Stimulated activated CD4-positive, alpha-beta T cell treated with anti-CD3 and anti-CD28 coated beads, Interleukin-4, amount 100 ng/mL, for 4 hours (primary cell): ENCODE results near the gene RCAN2.

ENCODE experiments used
- DNase-seq, 2 experiments: peaks; one replicate each; pipeline ENCODE4 v3.0.0-alpha.2; 2020

The RCAN2 gene

GRCh38 chr6:46329568-46329967 is 161.7 kb downstream of the RCAN2 start:
- DNase-seq = no peak

- DNase-seq = no peak
Measured at GRCh38 chr6:46327779-46328178, 163.5 kb downstream of the RCAN2 start.

GRCh38 chr6:46325561-46326530 is 165.4 kb downstream of the RCAN2 start:
- no peak for DNase-seq

- DNase-seq = no peak
Measured at GRCh38 chr6:46324706-46325105, 166.5 kb downstream of the RCAN2 start.

GRCh38 chr6:46323966-46324622 is 167.2 kb downstream of the RCAN2 start:
- DNase-seq = no peak

- DNase-seq = no peak
Measured at GRCh38 chr6:46323312-46323965, 167.8 kb downstream of the RCAN2 start.

GRCh38 chr6:46320505-46320904 is 170.7 kb downstream of the RCAN2 start:
- no peak for DNase-seq

- no peak for DNase-seq
Measured at GRCh38 chr6:46315589-46315988, 175.7 kb downstream of the RCAN2 start.

GRCh38 chr6:46312654-46313053 is 178.6 kb downstream of the RCAN2 start:
- DNase-seq = no peak

- DNase-seq = no peak
Measured at GRCh38 chr6:46310196-46310595, 181.1 kb downstream of the RCAN2 start.

GRCh38 chr6:46306431-46306830 is 184.8 kb downstream of the RCAN2 start:
- DNase-seq = no peak

GRCh38 chr6:46305833-46306232 is 185.4 kb downstream of the RCAN2 start:
- DNase-seq = no peak

- no peak for DNase-seq
Measured at GRCh38 chr6:46305236-46305635, 186.0 kb downstream of the RCAN2 start.

GRCh38 chr6:46302816-46303215 is 188.4 kb downstream of the RCAN2 start:
- DNase-seq = no peak

GRCh38 chr6:46302176-46302575 is 189.1 kb downstream of the RCAN2 start:
- no peak for DNase-seq

- no peak for DNase-seq
Measured at GRCh38 chr6:46299253-46299652, 192.0 kb downstream of the RCAN2 start.

GRCh38 chr6:46296586-46296985 is 194.7 kb downstream of the RCAN2 start:
- DNase-seq = no peak

GRCh38 chr6:46293641-46294316 is 197.5 kb downstream of the RCAN2 start:
- no peak for DNase-seq

GRCh38 chr6:46291880-46292279 is 199.4 kb downstream of the RCAN2 start:
- no peak for DNase-seq

- DNase-seq = no peak
Measured at GRCh38 chr6:46291275-46291633, 200.0 kb downstream of the RCAN2 start.

- DNase-seq = no peak
Measured at GRCh38 chr6:46290421-46291274, 200.6 kb downstream of the RCAN2 start.

GRCh38 chr6:46289898-46290297 is 201.4 kb downstream of the RCAN2 start:
- no peak for DNase-seq
